Measurements from ENCODE around the gene YWHAQ.
"Not testable (repeated sequence)": the region's sequence is repeated elsewhere in the genome, so short reads cannot be mapped to it uniquely, and the experiment has no call there.

YWHAQ gene

DNA sequence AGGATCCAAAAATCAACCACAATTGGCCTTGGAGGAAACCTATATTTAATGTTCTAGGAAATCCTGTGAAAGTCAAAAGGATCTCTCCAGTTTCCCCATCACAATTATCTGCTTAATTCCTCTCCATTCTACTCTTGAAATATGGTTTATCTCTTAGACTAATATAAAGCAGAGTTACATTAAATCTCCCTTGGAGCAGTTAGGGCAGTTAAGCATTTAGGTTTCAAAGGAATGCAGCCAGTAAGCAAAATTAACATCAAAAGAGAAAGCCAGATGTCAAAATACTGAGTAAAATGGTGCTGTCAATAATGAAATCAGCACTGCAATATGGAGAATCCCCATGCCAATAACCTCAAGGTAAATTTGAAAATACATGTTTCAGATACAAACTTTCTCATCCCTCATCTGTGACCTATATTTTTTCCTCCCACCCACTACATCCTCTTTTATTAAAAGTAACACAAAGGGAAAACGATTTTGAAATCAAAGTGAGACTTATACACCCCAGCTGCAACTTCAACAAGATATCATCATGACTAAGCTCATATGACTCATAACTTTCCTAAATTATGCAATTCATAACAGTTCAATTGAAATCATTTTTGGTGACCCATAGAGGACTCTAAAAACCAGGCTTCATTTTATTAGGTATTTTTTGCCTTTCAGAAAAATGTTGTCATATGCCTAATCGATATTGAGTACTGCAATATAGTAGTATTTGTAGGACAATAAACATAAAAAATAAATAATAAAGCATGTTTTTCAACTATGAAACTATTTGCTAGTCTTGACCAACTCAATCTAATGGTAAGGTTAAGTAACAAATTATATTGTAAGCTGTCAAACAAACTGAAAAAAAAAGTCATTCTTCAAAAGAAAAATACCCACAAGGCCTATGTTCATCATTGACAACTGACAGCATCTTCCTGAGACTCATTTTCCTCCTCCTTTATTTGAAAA, 78.3 kb downstream of the YWHAQ start:
- DNase-seq (ENCODE audit: low read depth, low spot score) = no peak

DNA sequence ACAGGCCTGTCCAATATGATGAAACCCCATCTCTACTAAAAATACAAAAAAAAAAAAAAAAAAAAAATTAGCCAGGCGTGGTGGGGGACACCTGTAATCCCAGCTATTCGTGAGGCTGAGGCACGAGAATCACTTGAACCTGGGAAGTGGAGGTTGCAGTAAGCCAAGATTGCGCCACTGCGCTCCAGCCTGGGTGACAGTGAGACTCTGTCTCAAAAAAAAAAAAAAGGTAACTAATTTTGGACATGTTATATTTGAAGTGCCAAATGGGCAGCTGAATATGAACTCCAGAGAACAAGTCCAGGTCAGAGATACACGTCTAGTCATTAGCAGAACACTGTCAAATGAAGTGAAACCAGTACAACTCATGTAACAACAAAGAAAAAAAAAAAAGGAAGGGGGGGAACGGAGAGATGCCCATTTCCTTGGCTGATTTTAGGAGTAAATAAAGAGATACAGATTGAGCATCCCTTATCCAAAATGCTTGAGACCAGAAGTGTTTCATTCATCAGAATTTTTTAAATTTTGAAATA, 79.9 kb downstream of the YWHAQ start:
- not testable (repeated sequence) for DNase-seq (ENCODE audit: low read depth, low spot score)

DNA sequence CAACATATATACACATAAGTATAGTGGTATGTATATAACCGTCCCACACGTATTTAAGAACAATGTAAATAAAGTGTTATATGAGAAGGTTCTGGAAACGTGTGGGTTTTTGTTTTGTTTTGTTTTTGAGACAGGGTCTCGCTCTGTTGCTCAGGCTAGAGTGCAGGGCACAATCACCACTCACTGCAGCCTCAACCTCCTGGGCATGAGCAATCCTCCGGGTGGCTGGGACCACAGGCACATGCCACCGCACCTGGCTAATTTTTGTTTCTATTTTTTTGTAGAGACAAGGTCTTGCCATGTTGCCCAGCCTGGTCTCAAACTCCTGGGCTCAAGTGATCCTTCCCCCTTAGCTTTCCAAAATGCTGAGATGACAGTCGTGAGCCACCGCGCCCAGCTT, 81.4 kb downstream of the YWHAQ start:
- DNase-seq (ENCODE audit: low read depth, low spot score) = no peak

DNA sequence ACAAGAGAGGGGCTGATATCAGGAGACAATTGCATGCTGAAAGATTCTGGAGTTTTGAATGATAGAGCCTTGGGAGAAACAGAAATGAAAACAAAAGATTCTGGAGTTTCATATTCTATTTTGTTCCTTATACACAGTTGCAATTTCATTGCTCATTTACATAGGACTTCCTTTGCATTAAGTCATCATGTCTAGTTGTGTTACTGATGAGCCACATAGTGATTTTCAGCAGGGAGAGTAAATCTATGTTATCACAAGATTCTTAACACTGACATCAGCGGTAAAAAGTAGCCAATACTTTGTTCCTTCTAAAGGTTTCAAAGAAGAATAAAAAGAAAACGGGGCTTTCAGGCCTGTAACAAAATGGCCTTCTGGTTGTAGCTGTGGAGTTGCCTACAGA, 82.3 kb downstream of the YWHAQ start:
- no peak for DNase-seq (ENCODE audit: low read depth, low spot score)

DNA sequence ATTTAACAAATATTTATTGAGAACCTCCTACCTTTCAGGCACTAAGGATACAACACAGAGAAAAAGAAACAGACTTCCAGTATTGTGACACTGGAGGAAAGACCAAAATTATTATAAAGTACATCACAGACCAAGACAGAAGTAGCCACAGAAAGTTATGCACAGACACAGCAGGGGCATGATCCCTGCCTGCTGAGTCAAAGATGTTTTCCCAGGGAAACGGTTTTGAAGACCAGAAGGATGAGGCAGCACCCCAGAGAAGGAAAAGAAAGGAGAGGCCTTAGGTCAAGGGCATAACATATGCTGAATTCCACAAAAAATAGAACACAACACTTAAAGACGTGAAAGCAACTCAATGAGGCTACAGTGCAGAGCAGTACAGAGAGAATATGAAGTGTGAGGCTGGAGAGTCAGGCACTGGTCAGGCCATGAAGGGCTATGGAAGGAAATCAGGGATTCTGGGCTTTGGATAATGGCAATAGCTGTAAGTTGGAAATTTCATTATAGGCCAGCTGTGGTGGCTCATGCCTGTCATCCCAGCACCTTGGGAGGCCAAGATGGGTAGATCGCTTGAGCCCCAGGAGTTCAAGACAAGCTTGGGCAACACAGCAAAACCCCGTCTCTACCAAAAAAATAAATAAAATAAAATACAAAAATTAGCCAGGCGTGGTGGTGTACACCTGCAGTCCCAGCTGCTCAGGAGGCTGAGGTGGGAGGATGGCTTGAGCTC, 83.4 kb downstream of the YWHAQ start:
- DNase-seq (ENCODE audit: low read depth, low spot score) = no peak

DNA sequence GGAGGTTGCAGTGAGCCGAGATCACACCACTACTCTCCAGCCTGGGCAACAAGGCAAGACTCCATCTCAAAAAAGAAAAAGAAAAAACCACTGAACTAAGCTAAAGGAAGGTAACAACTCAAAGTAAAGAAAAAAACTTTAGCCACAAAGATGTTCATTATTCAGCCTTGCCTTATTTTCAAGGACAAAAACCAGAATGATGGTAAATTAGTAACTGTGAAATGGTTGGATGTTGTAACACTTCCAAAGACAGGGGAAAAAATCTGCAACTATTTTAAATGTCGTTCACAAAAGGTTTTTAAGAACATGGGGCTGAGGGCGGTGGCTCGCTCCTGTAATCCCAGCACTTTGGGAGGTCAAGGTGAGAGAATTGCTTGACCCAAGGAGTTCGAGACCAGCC, 85.3 kb downstream of the YWHAQ start:
- DNase-seq (ENCODE audit: low read depth, low spot score) = no peak

DNA sequence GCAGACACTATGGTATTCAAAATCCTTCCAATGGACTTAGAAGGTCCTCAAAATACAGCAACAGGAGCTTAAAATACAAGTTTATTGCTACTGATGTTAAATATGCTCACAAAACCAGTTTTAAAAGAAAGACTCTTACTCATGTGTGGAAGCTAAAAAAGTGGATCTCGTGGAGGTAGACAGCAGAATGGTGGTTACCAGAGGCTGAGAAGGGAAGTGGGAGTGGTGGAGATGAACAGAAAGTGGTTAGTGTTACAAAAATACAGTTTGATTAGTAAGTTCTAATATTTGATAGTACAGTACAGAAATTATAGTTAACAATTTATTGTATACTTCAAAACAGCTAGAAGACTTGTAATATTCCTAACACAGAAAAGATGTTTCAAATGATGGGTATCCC, 87.2 kb downstream of the YWHAQ start:
- DNase-seq (ENCODE audit: low read depth, low spot score) = no peak

DNA sequence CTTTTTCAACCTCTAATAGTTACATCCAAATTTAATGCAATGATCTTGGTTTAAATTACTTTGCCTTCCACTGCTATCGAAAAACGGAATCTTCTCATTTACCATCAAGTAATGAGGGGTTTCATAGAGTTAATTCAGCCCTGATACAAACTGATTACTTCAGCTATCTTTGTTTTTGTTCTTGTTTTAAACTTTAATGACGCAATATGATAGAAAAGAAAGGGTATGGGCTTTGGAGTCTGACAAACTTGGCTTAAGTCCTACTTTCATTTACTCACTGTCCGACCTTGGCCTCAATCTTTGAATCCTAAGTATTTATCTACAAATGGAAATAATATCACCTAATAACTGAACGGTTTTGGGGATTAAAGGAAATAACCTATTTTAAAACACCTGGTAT, 91.3 kb downstream of the YWHAQ start:
- no peak for DNase-seq (ENCODE audit: low read depth, low spot score)

DNA sequence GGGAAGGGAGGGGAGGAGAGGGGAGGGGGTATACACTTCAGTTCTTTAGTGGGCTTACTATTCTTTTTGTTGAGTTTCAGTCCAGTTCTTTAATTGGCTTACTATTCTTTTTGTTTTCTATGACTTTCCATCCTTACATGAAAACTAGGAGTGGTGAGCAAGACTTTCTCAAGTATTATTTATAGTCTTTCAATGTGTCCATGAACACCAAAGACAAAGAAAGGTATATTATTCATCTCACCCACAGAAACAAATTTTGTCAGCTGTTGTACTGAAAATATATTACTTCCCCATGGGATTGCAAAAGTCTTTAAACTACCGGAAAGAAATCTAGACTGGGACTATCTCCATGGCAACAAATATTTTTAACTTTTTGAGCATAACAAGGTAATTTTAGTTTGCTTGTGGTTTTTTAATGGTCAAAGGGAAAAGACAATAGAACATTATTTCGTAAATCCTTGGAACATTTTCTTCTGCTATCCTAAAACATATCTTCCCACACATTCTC, 92.7 kb downstream of the YWHAQ start:
- no peak for DNase-seq (ENCODE audit: low read depth, low spot score)

DNA sequence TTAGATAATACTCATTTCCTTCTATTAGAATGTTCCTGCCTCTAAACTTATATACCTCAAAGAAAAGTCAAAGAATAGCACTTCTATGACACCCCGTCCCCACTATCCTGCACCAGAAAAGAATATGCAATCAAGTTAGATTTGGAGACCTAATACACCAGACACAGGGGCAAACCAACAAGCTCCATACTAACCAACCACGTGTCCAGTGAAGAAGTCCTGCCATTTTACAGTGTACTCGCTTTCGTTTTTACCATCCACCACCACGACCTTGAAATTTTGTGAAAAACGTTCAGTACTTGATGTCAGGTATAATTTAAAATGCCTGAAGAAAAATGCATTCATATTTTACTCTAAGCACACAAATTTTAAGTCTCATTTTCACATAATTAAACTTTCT, 94.3 kb downstream of the YWHAQ start:
- no peak for DNase-seq (ENCODE audit: low read depth, low spot score)

DNA sequence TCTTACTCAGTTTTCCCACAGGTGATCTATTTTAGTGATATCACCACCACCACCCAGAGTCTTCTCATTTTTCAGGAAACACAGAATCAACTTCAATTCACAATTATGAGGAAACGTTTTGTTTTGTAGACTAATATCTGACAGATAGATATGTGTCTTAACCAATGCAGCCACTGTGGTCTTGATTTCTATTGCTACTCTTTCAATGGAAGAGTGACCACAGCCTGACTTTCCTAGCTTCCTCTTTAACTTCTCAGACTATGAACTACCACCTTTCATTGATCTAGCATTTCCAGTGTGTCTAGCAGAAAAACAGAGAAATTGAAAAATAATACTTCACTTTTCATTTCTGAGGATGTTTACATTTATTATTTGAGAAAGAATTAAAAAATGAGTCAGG, 95.6 kb downstream of the YWHAQ start:
- DNase-seq (ENCODE audit: low read depth, low spot score) = no peak

All from activated CD4-positive, CD25-positive, alpha-beta regulatory T cell treated with anti-CD3 and anti-CD28 coated beads, Interleukin-2, amount 50 U/mL, for 16 hours (primary cell).